Measurements from ENCODE around the gene TEKT1. TPM values are rescaled to one million over a fixed set of nuclear protein-coding genes. Genes with fewer than 3 reads are reported as not detected.

The TEKT1 gene
- total and polyA plus RNA-seq, 9 of the 15 experiments (the other 6 are each of a cell fraction or from before 2014, with no cell fraction given): 0.06 TPM; not detected in 8

- ChIA-PET CTCF (ENCODE audit: low intra/inter-chr PET ratio) (no interaction called here), POLR2A (interaction anchor here (0.9 kb wide), 2 partner anchors 13 to 21 kb away, joined by 3 read pairs; no protein-coding TSS in a partner anchor)
- 2% methylated on average over 9 of the region's 9 CpGs for WGBS (ENCODE audit: insufficient coverage, low coverage, missing lambda C conversion rate)
- intact Hi-C loops (cut with micrococcal nuclease) (no loop called here), in situ Hi-C loops (cut with MboI) (no loop called here)
- Histone ChIP-seq H3K4me2 (ENCODE audit: insufficient read depth, low read length) (no peak overlapping the region), H3K27me3 (ENCODE audit: control insufficient read depth in 2 of 2, insufficient read depth in 2 of 2, low read length in 2 of 2) (peaks cover 0 to 22% of the 10 kb centered on the region in 2 experiments; a peak in 3 of 5 replicates), H3K9me3 (replicated peaks; ENCODE audit: control insufficient read depth, insufficient read depth, low read depth, low read length) (no peaks in the 10 kb centered on the region), H3K27ac (ENCODE audit: extremely low read depth, low read depth, low read length) (no peak overlapping the region), H3K4me1 (replicated peaks in 1 of 2; ENCODE audit: control insufficient read depth in 2 of 2, insufficient read depth in 2 of 2, low read length in 2 of 2) (no peaks in the 10 kb centered on the region; a peak in 1 of 5 replicates), H3K9me1 (ENCODE audit: control insufficient read depth, insufficient read depth, low read length) (no peaks in the 10 kb centered on the region), H4K20me1 (replicated peaks; ENCODE audit: control insufficient read depth, insufficient read depth, low read length) (no peaks in the 10 kb centered on the region), H2AFZ (ENCODE audit: low read depth, low read length) (no peak overlapping the region), H3K79me2 (ENCODE audit: control insufficient read depth, insufficient read depth, low read length) (no peaks in the 10 kb centered on the region), H3K9ac (ENCODE audit: insufficient read depth in 1 of 2, low read depth in 2 of 2, low read length in 2 of 2) (no peak overlapping the region), H3K4me3 (no peak overlapping the region), H3K36me3 (ENCODE audit: control insufficient read depth, insufficient read depth, low read length) (no peaks in the 10 kb centered on the region)
- no peak for TF ChIP-seq MTA2 (IDR thresholded peaks at IDR 0.05; ENCODE audit: low read depth)
- TF ChIP-seq SP1 (CRISPR knock-in tag; IDR thresholded peaks at IDR 0.05): no peak
- no peak for TF ChIP-seq TBP (optimal IDR thresholded peaks at IDR 0.05; ENCODE audit: low read depth, low read length)
- no peak for TF ChIP-seq ARNT (IDR thresholded peaks at IDR 0.05)
- TF ChIP-seq TSC22D4 (tag; IDR thresholded peaks at IDR 0.05): no peak
- no peak for TF ChIP-seq CBX3 (IDR thresholded peaks at IDR 0.05; ENCODE audit: borderline replicate concordance in 1 of 2, low read length in 2 of 2)
- no peak for TF ChIP-seq ZNF184 (CRISPR knock-in tag; IDR thresholded peaks at IDR 0.05)
- TF ChIP-seq LCOR (CRISPR knock-in tag; IDR thresholded peaks at IDR 0.05): no peak
- TF ChIP-seq HEY1 (CRISPR knock-in tag; IDR thresholded peaks at IDR 0.05; ENCODE audit: borderline replicate concordance): no peak
- TF ChIP-seq IFI16 (CRISPR knock-in tag; IDR thresholded peaks at IDR 0.05): no peak
- no peak for TF ChIP-seq ZNF592 (IDR thresholded peaks at IDR 0.05)
- TF ChIP-seq SLC30A9 (CRISPR knock-in tag; IDR thresholded peaks at IDR 0.05): no peak
- TF ChIP-seq ZNF217 (CRISPR knock-in tag; IDR thresholded peaks at IDR 0.05): no peak
- DNase-seq (ENCODE audit: extremely low read depth in 1 of 4, low spot score in 3 of 4) (no peak), ATAC-seq (no peak), FAIRE-seq (no peak)
- BruUV-seq (replicated peaks): no TSS peak
These were observed 20.0 kb downstream of the TEKT1 start for GRCh38 chr17:6811510-6811909.
